Panc1 (cell line): ENCODE results near the gene PTPRH.

Source experiments
- CTCF ChIP-seq: fragments of 450-650 bp; IDR thresholded peaks from 2 replicates; pipeline ENCODE4 v1.5.1; 2017; ENCODE audit warnings: mild to moderate bottlenecking
- POLR2AphosphoS5 ChIP-seq: IDR thresholded peaks from 2 replicates; pipeline ENCODE4 v1.6.1; 2012; ENCODE audit warnings: mild to moderate bottlenecking, low read depth, low read length, moderate library complexity
- REST ChIP-seq, 2 experiments: IDR thresholded peaks; 2 replicates each; pipeline ENCODE4 v1.6.1; 2011 to 2012; ENCODE audit warnings: low read depth in 2 of 2, control low read depth in 1 of 2, low read length in 1 of 2, mild to moderate bottlenecking in 1 of 2, moderate library complexity in 1 of 2; ENCODE audit not compliant: insufficient read depth in 1 of 2
- SIN3A ChIP-seq: IDR thresholded peaks from 2 replicates; pipeline ENCODE4 v1.6.1; 2012; ENCODE audit warnings: low read depth, mild to moderate bottlenecking, low read length, moderate library complexity, borderline replicate concordance; ENCODE audit not compliant: insufficient read depth
- TCF7L2 ChIP-seq: IDR thresholded peaks from 2 replicates; pipeline ENCODE4 v1.6.1; 2011; ENCODE audit warnings: mild to moderate bottlenecking, low read depth, low read length, inconsistent platforms

GRCh38 chr19:55244004-55244680 is 34.8 kb upstream of the PTPRH start:
- no peak for TF ChIP-seq CTCF
- no peak for TF ChIP-seq POLR2AphosphoS5
- no peak for TF ChIP-seq SIN3A
- no peak for TF ChIP-seq REST (IDR thresholded peaks at IDR 0.05; ENCODE audit: insufficient read depth in 1 of 2, low read depth in 2 of 2, low read length in 1 of 2)
- no peak for TF ChIP-seq TCF7L2
